Measurements from ENCODE around the gene UBXN6. TPM values are rescaled to one million over a fixed set of nuclear protein-coding genes. Genes with fewer than 3 reads are reported as not detected.

UBXN6 gene
- total and polyA plus RNA-seq, 11 donors = 75.1 to 137 (median 113) TPM

DNA sequence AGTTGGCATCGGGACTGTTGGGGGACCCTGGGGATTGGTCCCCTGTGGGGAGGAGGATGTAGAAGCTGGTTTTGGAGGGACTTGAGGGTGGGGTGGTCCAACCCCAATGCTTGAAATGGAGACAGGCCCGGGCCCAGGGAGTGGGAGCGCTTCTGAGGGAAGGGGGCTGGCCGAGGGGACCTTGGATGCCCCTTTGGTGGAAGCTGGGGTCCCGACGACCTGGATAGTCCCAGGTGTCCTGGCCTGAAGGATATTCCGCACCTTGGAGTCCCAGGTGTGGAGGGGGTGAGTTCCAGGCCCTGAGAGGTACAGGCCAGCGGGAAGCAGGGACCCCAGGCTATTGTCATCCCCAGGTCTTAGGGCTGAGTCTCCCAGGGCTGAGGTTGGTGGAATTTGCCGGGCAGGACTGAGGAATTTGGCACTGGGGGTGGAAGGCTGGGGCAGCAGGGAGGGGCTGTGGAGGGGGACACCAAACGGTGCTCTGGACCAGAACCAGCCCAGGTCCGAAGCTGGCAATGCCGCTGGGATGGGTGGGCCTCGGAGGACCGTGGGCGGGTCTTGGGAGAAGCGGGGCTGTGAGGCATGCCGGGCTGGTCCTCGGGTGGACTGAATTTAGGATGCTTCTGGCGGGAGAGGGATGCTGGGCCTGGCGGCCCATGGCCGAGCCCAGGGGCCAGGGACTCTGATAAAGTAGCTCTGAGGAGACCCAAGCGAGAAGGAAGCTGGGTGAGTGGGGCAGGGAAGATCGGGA is 16.3 kb upstream of the UBXN6 start:
- Histone ChIP-seq H3K4me3 (peak overlapping the region in 7 of 12 donors; percentile 10 to 98 (median 33)), H3K36me3 (peaks cover 0 to 37% (median 32%) of the 10 kb centered on the region in 9 donors), H3K4me1 (peaks cover 0 to 27% (median 18%) of the 10 kb centered on the region in 12 donors), H3K9me3 (no peaks in the 10 kb centered on the region), H3K27ac (no peak overlapping the region), H3K27me3 (no peaks in the 10 kb centered on the region)
- no peak for ATAC-seq
- intact Hi-C loops (cut with DNase I) = no loop called here
- TF ChIP-seq, protein P1, sequence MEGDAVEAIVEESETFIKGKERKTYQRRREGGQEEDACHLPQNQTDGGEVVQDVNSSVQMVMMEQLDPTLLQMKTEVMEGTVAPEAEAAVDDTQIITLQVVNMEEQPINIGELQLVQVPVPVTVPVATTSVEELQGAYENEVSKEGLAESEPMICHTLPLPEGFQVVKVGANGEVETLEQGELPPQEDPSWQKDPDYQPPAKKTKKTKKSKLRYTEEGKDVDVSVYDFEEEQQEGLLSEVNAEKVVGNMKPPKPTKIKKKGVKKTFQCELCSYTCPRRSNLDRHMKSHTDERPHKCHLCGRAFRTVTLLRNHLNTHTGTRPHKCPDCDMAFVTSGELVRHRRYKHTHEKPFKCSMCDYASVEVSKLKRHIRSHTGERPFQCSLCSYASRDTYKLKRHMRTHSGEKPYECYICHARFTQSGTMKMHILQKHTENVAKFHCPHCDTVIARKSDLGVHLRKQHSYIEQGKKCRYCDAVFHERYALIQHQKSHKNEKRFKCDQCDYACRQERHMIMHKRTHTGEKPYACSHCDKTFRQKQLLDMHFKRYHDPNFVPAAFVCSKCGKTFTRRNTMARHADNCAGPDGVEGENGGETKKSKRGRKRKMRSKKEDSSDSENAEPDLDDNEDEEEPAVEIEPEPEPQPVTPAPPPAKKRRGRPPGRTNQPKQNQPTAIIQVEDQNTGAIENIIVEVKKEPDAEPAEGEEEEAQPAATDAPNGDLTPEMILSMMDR (IDR thresholded peaks at IDR 0.05) = no peak
- TF ChIP-seq POLR2A (IDR thresholded peaks at IDR 0.05) = no peak
- DNase-seq = no peak
- 29 to 37% (median 35%) methylated on average over 11 to 23 of the region's 23 CpGs for WGBS, 4 donors

DNA sequence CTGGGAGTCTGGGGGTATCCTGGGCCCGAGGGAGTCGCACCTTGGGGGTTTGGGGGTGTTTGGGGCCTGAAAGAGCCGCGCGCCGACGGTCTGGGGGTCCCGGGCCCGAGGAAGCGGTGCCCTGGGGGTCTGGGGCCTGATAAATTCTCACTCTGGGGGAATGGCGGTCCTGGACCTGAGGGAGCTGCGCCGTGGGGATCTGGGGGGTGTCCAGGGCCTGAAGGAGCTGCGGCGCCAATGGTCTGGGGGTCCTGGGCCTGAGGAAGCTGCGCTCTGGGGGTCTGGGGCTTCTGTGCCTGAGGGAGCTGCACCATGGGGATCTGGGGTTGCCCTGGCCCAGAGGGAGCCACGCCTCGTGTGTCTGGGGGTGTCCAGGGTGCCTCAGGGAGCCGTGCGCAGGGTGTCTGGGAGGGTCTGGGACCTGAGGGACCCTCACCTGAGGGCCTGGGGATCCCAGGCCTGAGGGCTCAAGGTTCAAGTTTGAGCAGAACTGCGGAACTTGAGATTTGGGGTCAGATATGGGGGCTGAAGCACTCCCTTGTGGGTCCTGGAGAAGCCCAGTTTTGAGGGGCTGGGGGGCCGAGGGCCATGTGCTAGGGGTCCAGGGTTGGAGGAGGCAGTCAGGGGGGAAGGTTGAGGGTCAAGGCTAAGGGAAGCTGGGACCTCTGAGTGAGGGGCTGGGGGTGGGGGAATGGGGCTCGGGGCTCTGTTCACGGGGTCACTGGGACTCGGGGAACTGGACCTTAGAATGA is 15.6 kb upstream of the UBXN6 start:
- ATAC-seq = no peak
- H3K9me3 ChIP-seq = no peaks in the 10 kb centered on the region
- TF ChIP-seq, protein P1 (IDR thresholded peaks at IDR 0.05) = no peak
- TF ChIP-seq POLR2A (IDR thresholded peaks at IDR 0.05) = no peak
- no peaks in the 10 kb centered on the region for H3K27me3 ChIP-seq
- H3K4me1 ChIP-seq = peaks cover 0 to 27% (median 18%) of the 10 kb centered on the region in 12 donors
- peak overlapping the region; percentile 65 to 98 (median 92) for H3K4me3 ChIP-seq
- WGBS, 4 donors = 23 to 27% (median 26%) methylated on average over 24 to 25 of the region's 25 CpGs
- peak in 1 of 5 donors; percentile 64 for DNase-seq
- H3K27ac ChIP-seq = peak overlapping the region in 7 of 12 donors; percentile 48 to 82 (median 74)
- H3K36me3 ChIP-seq = peaks cover 0 to 30% (median 25%) of the 10 kb centered on the region in 9 donors
- intact Hi-C loops (cut with DNase I) = no loop called here

DNA sequence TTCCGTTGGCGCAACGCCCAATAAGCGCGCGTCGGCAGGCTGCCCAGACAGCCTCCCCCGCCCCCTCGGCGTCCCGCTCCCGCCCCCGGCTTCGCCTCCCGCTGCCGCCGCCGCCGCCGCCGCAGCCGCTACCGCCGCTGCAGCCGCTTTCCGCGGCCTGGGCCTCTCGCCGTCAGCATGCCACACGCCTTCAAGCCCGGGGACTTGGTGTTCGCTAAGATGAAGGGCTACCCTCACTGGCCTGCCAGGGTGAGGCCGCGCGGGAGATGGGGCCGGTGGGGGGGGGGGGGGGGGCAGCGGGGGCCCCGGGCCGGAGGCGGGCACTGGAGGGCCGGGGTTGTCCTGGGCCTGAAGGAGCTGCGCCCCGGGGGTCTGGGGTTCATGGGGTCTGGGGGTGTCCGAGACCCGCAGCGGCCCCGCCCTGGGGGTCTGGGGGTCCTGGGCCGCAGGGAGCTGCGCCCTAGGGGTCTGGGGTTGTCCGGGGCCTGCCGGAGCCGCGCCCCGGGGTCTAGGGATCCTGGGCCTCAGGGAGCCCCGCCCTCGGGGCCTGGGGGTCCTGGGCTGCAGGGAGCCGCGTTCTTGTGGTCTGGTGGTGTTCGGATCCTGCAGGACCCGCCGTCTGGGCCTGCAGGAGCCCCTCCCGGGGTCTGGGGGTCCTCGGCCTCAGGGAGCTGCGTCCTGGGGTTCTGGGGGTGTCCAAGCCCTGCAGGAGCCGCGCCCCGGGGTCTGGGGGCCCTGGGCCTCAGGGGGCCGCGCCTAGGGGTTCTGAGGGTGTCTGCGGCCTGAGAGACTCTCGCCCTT is 14.8 kb upstream of the UBXN6 start, which contains the start of gene HDGFL2:
HDGFL2 (plus strand) TSS at position 124 of the 801 bp plus-strand sequence; CDS start at position 178, 54 bp downstream.
- peaks cover 0 to 23% (median 19%) of the 10 kb centered on the region in 9 donors for H3K36me3 ChIP-seq
- H3K27ac ChIP-seq = peak within 1 kb of the TSS; percentile 26 to 95 (median 82)
- DNase-seq (peak in 1 of 5 donors; percentile 98), ATAC-seq (no peak)
- no peaks in the 10 kb centered on the region for H3K9me3 ChIP-seq
- H3K27me3 ChIP-seq = no peaks in the 10 kb centered on the region
- intact Hi-C loops (cut with DNase I) = no loop called here
- peaks cover 0 to 27% (median 18%) of the 10 kb centered on the region in 12 donors for H3K4me1 ChIP-seq
- H3K4me3 ChIP-seq = peak within 1 kb of the TSS; percentile 65 to 98 (median 92)
- WGBS, 4 donors = 0 to 1% (median 0%) methylated on average over 5 to 70 of the region's 71 CpGs
- TF ChIP-seq POLR2A (IDR thresholded peaks at IDR 0.05) = no peak
- TF ChIP-seq, protein P1 (IDR thresholded peaks at IDR 0.05) = no peak

Measured in heart left ventricle (tissue), 16 donors.